WERI-Rb-1 (cell line): ENCODE measurements around the gene PRSS23.

Experiments used
- DNase-seq: peaks from one replicate; pipeline ENCODE4 v3.0.0-alpha.2; 2020
- H3K27ac ChIP-seq: fragments of 250-450 bp; sonication (Bioruptor Pico); 2 replicates; pipeline ENCODE4 v1.5.1; 2020; ENCODE audit warnings: mild to moderate bottlenecking, moderate library complexity
- H3K27me3 ChIP-seq: fragments of 250-450 bp; sonication (Bioruptor Pico); 2 replicates; pipeline ENCODE4 v1.5.1; 2021; ENCODE audit warnings: mild to moderate bottlenecking, low read depth, moderate library complexity; ENCODE audit not compliant: insufficient read depth, severe bottlenecking
- H3K36me3 ChIP-seq: fragments of 250-450 bp; sonication (Bioruptor Pico); 2 replicates; pipeline ENCODE4 v1.5.1; 2020; ENCODE audit warnings: mild to moderate bottlenecking, moderate library complexity
- H3K4me3 ChIP-seq: 2 replicates; pipeline ENCODE4 v1.5.1; 2011; ENCODE audit warnings: low read depth, mild to moderate bottlenecking, control low read depth, low read length
- H3K9me3 ChIP-seq: fragments of 250-450 bp; sonication (Bioruptor Pico); 2 replicates; pipeline ENCODE4 v1.5.1; 2021; ENCODE audit warnings: mild to moderate bottlenecking, moderate library complexity; ENCODE audit not compliant: severe bottlenecking
- CTCF ChIP-seq: IDR thresholded peaks from 2 replicates; pipeline ENCODE4 v1.5.1; 2011; ENCODE audit warnings: low read depth, mild to moderate bottlenecking, control low read depth, inconsistent platforms, low read length

PRSS23 gene

GRCh38 chr11:86773513-86774252, 26.7 kb upstream of the PRSS23 start:
- no peaks in the 10 kb centered on the region for H3K36me3 ChIP-seq
- no peak overlapping the region for H3K27ac ChIP-seq
- DNase-seq: no peak
- no peak for TF ChIP-seq CTCF
- H3K27me3 ChIP-seq: no peaks in the 10 kb centered on the region
- peaks cover 11% of the 10 kb centered on the region for H3K9me3 ChIP-seq
- no peak overlapping the region for H3K4me3 ChIP-seq

- TF ChIP-seq CTCF: no peak
- DNase-seq: no peak
- H3K36me3 ChIP-seq: no peaks in the 10 kb centered on the region
- H3K27ac ChIP-seq: no peak overlapping the region
- H3K9me3 ChIP-seq: peaks cover 11% of the 10 kb centered on the region
- H3K4me3 ChIP-seq: no peak overlapping the region
- no peaks in the 10 kb centered on the region for H3K27me3 ChIP-seq
Measured at GRCh38 chr11:86774417-86774816, 25.9 kb upstream of the PRSS23 start.

- no peak for TF ChIP-seq CTCF
- Histone ChIP-seq H3K27me3 (no peaks in the 10 kb centered on the region), H3K4me3 (no peak overlapping the region), H3K9me3 (peaks cover 11% of the 10 kb centered on the region), H3K36me3 (no peaks in the 10 kb centered on the region), H3K27ac (no peak overlapping the region)
- no peak for DNase-seq
Measured at GRCh38 chr11:86775361-86775760, 25.0 kb upstream of the PRSS23 start.

GRCh38 chr11:86781546-86781945, 18.8 kb upstream of the PRSS23 start:
- Histone ChIP-seq H3K9me3 (no peaks in the 10 kb centered on the region), H3K36me3 (no peaks in the 10 kb centered on the region), H3K27ac (no peak overlapping the region), H3K27me3 (no peaks in the 10 kb centered on the region), H3K4me3 (no peak overlapping the region)
- TF ChIP-seq CTCF: no peak
- DNase-seq: no peak

- TF ChIP-seq CTCF: no peak
- H3K9me3 ChIP-seq: no peaks in the 10 kb centered on the region
- no peak overlapping the region for H3K4me3 ChIP-seq
- no peaks in the 10 kb centered on the region for H3K27me3 ChIP-seq
- H3K36me3 ChIP-seq: no peaks in the 10 kb centered on the region
- H3K27ac ChIP-seq: no peak overlapping the region
- DNase-seq: no peak
Measured at GRCh38 chr11:86782742-86783141, 17.6 kb upstream of the PRSS23 start.

GRCh38 chr11:86783661-86784060, 16.7 kb upstream of the PRSS23 start:
- H3K36me3 ChIP-seq: no peaks in the 10 kb centered on the region
- H3K4me3 ChIP-seq: no peak overlapping the region
- no peaks in the 10 kb centered on the region for H3K27me3 ChIP-seq
- no peaks in the 10 kb centered on the region for H3K9me3 ChIP-seq
- no peak for TF ChIP-seq CTCF
- no peak overlapping the region for H3K27ac ChIP-seq
- no peak for DNase-seq
